Measurements from ENCODE around the gene POLR2H. TPM values are rescaled to one million over a fixed set of nuclear protein-coding genes. Genes with fewer than 3 reads are reported as not detected.

Gene POLR2H
- total RNA-seq, 1 experiment from 2014 or later = 133 TPM

GRCh38 chr3:184316792-184317191 is 44.7 kb upstream of the POLR2H start (continued):
- TF ChIP-seq PRRX2 (CRISPR knock-in tag; IDR thresholded peaks at IDR 0.05) = no peak

- peaks cover 24% of the 10 kb centered on the region for H3K4me1 Mint-ChIP-seq
- peak overlapping the region; percentile 12; the same call in 1 of the 2 replicates for H3K4me3 Mint-ChIP-seq
- H3K36me3 Mint-ChIP-seq = peaks cover 39% of the 10 kb centered on the region
- H3K27me3 Mint-ChIP-seq (ENCODE audit: low read depth) = no peaks in the 10 kb centered on the region
- no peaks in the 10 kb centered on the region for H3K9me3 Mint-ChIP-seq
- ChIA-PET CTCF (no interaction called here), POLR2A (no interaction called here)
- TF ChIP-seq E2F5 (CRISPR knock-in tag; IDR thresholded peaks at IDR 0.05) (no peak), ZMAT4 (CRISPR knock-in tag; IDR thresholded peaks at IDR 0.05) (no peak), HMGA2 (CRISPR knock-in tag; IDR thresholded peaks at IDR 0.05) (no peak), IRF2 (CRISPR knock-in tag; IDR thresholded peaks at IDR 0.05; ENCODE audit: borderline replicate concordance, low read depth) (no peak), FOXP4 (CRISPR knock-in tag; IDR thresholded peaks at IDR 0.05) (no peak), TCF7 (CRISPR knock-in tag; IDR thresholded peaks at IDR 0.05; ENCODE audit: low read depth) (no peak), HMGXB4 (CRISPR knock-in tag; IDR thresholded peaks at IDR 0.05) (no peak), ZNF232 (CRISPR knock-in tag; IDR thresholded peaks at IDR 0.05) (no peak), MYBL2 (CRISPR knock-in tag; IDR thresholded peaks at IDR 0.05) (no peak), ZBTB43 (CRISPR knock-in tag; IDR thresholded peaks at IDR 0.05) (no peak), ZBTB21 (CRISPR knock-in tag; IDR thresholded peaks at IDR 0.05; ENCODE audit: borderline replicate concordance) (no peak), ZNF532 (CRISPR knock-in tag; IDR thresholded peaks at IDR 0.05; ENCODE audit: borderline replicate concordance) (no peak)
- H3K27ac Mint-ChIP-seq = peak overlapping the region; percentile 69; the same call in 1 of the 2 replicates
- DNase-seq (ENCODE audit: low spot score) = no peak
- ATAC-seq = no peak
Observed at GRCh38 chr3:184317201-184317600, 44.3 kb upstream of the POLR2H start.

GRCh38 chr3:184320104-184320445 is 41.4 kb upstream of the POLR2H start:
- no peaks in the 10 kb centered on the region for H3K27me3 Mint-ChIP-seq (ENCODE audit: low read depth)

More at GRCh38 chr3:184320104-184320445, 41.4 kb upstream of the POLR2H start:
- Mint-ChIP-seq H3K27ac (no peak overlapping the region), H3K9me3 (no peaks in the 10 kb centered on the region), H3K4me1 (peaks cover 21% of the 10 kb centered on the region), H3K4me3 (no peak overlapping the region), H3K36me3 (peaks cover 68% of the 10 kb centered on the region)
- ChIA-PET CTCF (interaction anchor here (0.5 to 1.2 kb wide), 2 partner anchors 26 to 65 kb away, joined by 3 read pairs; no protein-coding TSS in a partner anchor), POLR2A (no interaction called here)
- ATAC-seq (peak; percentile 19; the same call in 1 of the 2 replicates), DNase-seq (ENCODE audit: low spot score) (no peak)
- TF ChIP-seq ZNF138 (CRISPR knock-in tag; conservative IDR thresholded peaks at IDR 0.05) = no peak
- TF ChIP-seq PRDM15 (CRISPR knock-in tag; IDR thresholded peaks at IDR 0.05) = no peak
- TF ChIP-seq IRF2 (CRISPR knock-in tag; IDR thresholded peaks at IDR 0.05; ENCODE audit: borderline replicate concordance, low read depth) = no peak
- no peak for TF ChIP-seq ZBTB21 (CRISPR knock-in tag; IDR thresholded peaks at IDR 0.05; ENCODE audit: borderline replicate concordance)

Measured in WTC11 (cell line).